ENCODE results near the gene BLM.

- TF ChIP-seq USF2 (IDR thresholded peaks at IDR 0.05; ENCODE audit: low read depth, low read length) = no peak
- TF ChIP-seq CTCF (conservative IDR thresholded peaks at IDR 0.05; ENCODE audit: low read depth, low read length) = no peak
- TF ChIP-seq POLR2A (IDR thresholded peaks at IDR 0.05; ENCODE audit: low read depth, low read length) = no peak
- no peak for TF ChIP-seq RAD21 (IDR thresholded peaks at IDR 0.05; ENCODE audit: low read length)
- no peak for TF ChIP-seq RCOR1 (IDR thresholded peaks at IDR 0.05; ENCODE audit: insufficient replicate concordance, low read length)
- no peak for TF ChIP-seq FOS (IDR thresholded peaks at IDR 0.05; ENCODE audit: low read depth, low read length)
- no peak for TF ChIP-seq SMC3 (IDR thresholded peaks at IDR 0.05; ENCODE audit: low read depth, low read length)
- no peak for TF ChIP-seq MXI1 (IDR thresholded peaks at IDR 0.05; ENCODE audit: borderline replicate concordance, low read depth, low read length)
- TF ChIP-seq MAFK (IDR thresholded peaks at IDR 0.05; ENCODE audit: low read depth, low read length) = no peak
- TF ChIP-seq BHLHE40 (IDR thresholded peaks at IDR 0.05; ENCODE audit: low read depth, low read length) = no peak
Observed at GRCh38 chr15:90855139-90855538, 138.0 kb downstream of the BLM start.
